Activated gamma-delta T cell treated with Interleukin-2 at 50 U/mL for 16 hours (primary cell): ENCODE measurements around the gene MTERF2.

ENCODE experiments used
- DNase-seq: peaks from one replicate; pipeline ENCODE4 v3.0.0-alpha.2; 2020

MTERF2 gene

GRCh38 chr12:106987846-106988245 is 900 bp upstream of the MTERF2 start:
- DNase-seq, result no peak

- no peak for DNase-seq
Measured at GRCh38 chr12:106986135-106986534, 811 bp downstream of the MTERF2 start.

- no peak for DNase-seq
Measured at GRCh38 chr12:106985479-106985878, 1.5 kb downstream of the MTERF2 start.

GRCh38 chr12:106984588-106985137 is 2.3 kb downstream of the MTERF2 start:
- no peak for DNase-seq

- no peak for DNase-seq
Measured at GRCh38 chr12:106982229-106982628, 4.7 kb downstream of the MTERF2 start.

- no peak for DNase-seq
Measured at GRCh38 chr12:106981788-106982187, 5.2 kb downstream of the MTERF2 start.

GRCh38 chr12:106980944-106981343 is 6.0 kb downstream of the MTERF2 start:
- DNase-seq, result no peak

- DNase-seq, result no peak
Measured at GRCh38 chr12:106978035-106978800, 8.7 kb downstream of the MTERF2 start.

- no peak for DNase-seq
Measured at GRCh38 chr12:106976668-106977067, 10.3 kb downstream of the MTERF2 start.

- no peak for DNase-seq
Measured at GRCh38 chr12:106975993-106976658, 10.8 kb downstream of the MTERF2 start.

- DNase-seq, result no peak
Measured at GRCh38 chr12:106975098-106975497, 11.8 kb downstream of the MTERF2 start.

- no peak for DNase-seq
Measured at GRCh38 chr12:106974511-106974910, 12.4 kb downstream of the MTERF2 start.

GRCh38 chr12:106973545-106973944 is 13.4 kb downstream of the MTERF2 start:
- DNase-seq, result no peak

- no peak for DNase-seq
Measured at GRCh38 chr12:106971065-106971464, 15.9 kb downstream of the MTERF2 start.

GRCh38 chr12:106964526-106964925 is 22.4 kb downstream of the MTERF2 start:
- no peak for DNase-seq

- no peak for DNase-seq
Measured at GRCh38 chr12:106962286-106962685, 24.7 kb downstream of the MTERF2 start.

GRCh38 chr12:106960443-106960842 is 26.5 kb downstream of the MTERF2 start:
- DNase-seq, result no peak

- DNase-seq, result no peak
Measured at GRCh38 chr12:106957583-106957982, 29.4 kb downstream of the MTERF2 start.

GRCh38 chr12:106956048-106956578 is 30.8 kb downstream of the MTERF2 start:
- peak; percentile 52 for DNase-seq

- DNase-seq, result peak; percentile 90
Measured at GRCh38 chr12:106955377-106956047, 31.4 kb downstream of the MTERF2 start, which contains the start of gene TMEM263. TSS of gene TMEM263 (plus strand) at chr12:106955907. CDS start at chr12:106967117, 11,210 bp downstream.

- peak; percentile 9 for DNase-seq
Measured at GRCh38 chr12:106954462-106955376, 32.2 kb downstream of the MTERF2 start.
